B cell (primary cell): ENCODE measurements around the gene TLK1. TPM values are rescaled to one million over a fixed set of nuclear protein-coding genes. Genes with fewer than 3 reads are reported as not detected.

Source experiments
- ATAC-seq: fragments of 200-7000 bp; cut with Tn5 transposase; one replicate; pipeline ENCODE4 v1.10.0; 2021; ENCODE audit warnings: low read depth, mild to moderate bottlenecking, moderate number of reproducible peaks, moderate library complexity
- CTCF ChIA-PET: fragments of 350-600 bp; sonication (Branson Sonifier 250); formaldehyde crosslinking; loops from one replicate; lab custom pipeline; 2021; ENCODE audit warnings: antibody characterized with exemption, inconsistent platforms; lab: Charles Lee
- POLR2A ChIA-PET: fragments of 350-600 bp; sonication (Branson Sonifier 250); formaldehyde crosslinking; loops from one replicate; lab custom pipeline; 2021; ENCODE audit warnings: antibody characterized with exemption; lab: Charles Lee
- DNase-seq: peaks from one replicate; pipeline ENCODE4 v3.0.0; 2013
- H2AFZ ChIP-seq: 2 replicates; pipeline ENCODE4 v1.6.1; 2012; ENCODE audit warnings: mild to moderate bottlenecking, low read depth, low read length; ENCODE audit not compliant: insufficient read depth, poor library complexity, severe bottlenecking
- H3K27ac ChIP-seq, 2 donors: 1 replicate in 1 of 2; 2 replicates in 1 of 2; pipeline ENCODE4 v1.5.1; 2012 to 2013; ENCODE audit warnings: low read length in 2 of 2, mild to moderate bottlenecking in 2 of 2, moderate library complexity in 1 of 2
- H3K27me3 ChIP-seq, 4 experiments: fragments of 200-600 bp in 1 of 4; sonication (generic) in 1 of 4; replicated peaks in 1 of 4; 1 replicate in 2 of 4; 2 replicates in 2 of 4; pipeline versions ENCODE4 v1.6.1 to v1.7.0; 2013 to 2016; ENCODE audit warnings: low read length in 3 of 4, mild to moderate bottlenecking in 2 of 4, mixed read lengths in 1 of 4, moderate library complexity in 1 of 4; ENCODE audit not compliant: insufficient read depth in 4 of 4, control insufficient read depth in 3 of 4; ENCODE audit errors: control extremely low read depth in 1 of 4
- H3K36me3 ChIP-seq, 2 experiments: replicated peaks in 1 of 2; 1 replicate in 1 of 2; 2 replicates in 1 of 2; pipeline versions ENCODE4 v1.6.1 to v1.7.1; 2013; ENCODE audit warnings: low read length in 1 of 2; ENCODE audit not compliant: insufficient read depth in 2 of 2, control insufficient read depth in 1 of 2; ENCODE audit errors: control extremely low read depth in 1 of 2, extremely low read depth in 1 of 2
- H3K4me1 ChIP-seq, 2 donors: fragments of 200-600 bp in 1 of 2; sonication (generic) in 1 of 2; 1 replicate in 1 of 2; 2 replicates in 1 of 2; pipeline versions ENCODE4 v1.5.1 to v1.6.1; 2013 to 2017; ENCODE audit warnings: low read length in 2 of 2; ENCODE audit not compliant: control insufficient read depth in 2 of 2, insufficient read depth in 2 of 2
- H3K4me2 ChIP-seq: replicated peaks from 2 replicates; pipeline ENCODE3; 2012; ENCODE audit warnings: mild to moderate bottlenecking, low read depth, low read length; ENCODE audit not compliant: poor library complexity, severe bottlenecking
- H3K4me3 ChIP-seq, 5 experiments: fragments of 200-600 bp in 1 of 5; sonication (generic) in 1 of 5; 1 replicate in 3 of 5; 2 replicates in 2 of 5; pipeline versions ENCODE4 v1.5.1 to v1.7.0; 2011 to 2016; ENCODE audit warnings: low read length in 4 of 5, mild to moderate bottlenecking in 4 of 5, low read depth in 2 of 5, control low read depth in 1 of 5, moderate library complexity in 1 of 5; ENCODE audit not compliant: insufficient read depth in 1 of 5; ENCODE audit errors: control extremely low read depth in 1 of 5, extremely low read depth in 1 of 5
- H3K79me2 ChIP-seq: fragments of 200-600 bp; sonication (generic); one replicate; pipeline ENCODE4 v1.6.0; 2016; ENCODE audit warnings: low read length; ENCODE audit not compliant: control insufficient read depth, insufficient read depth
- H3K9ac ChIP-seq: fragments of 200-600 bp; sonication (generic); 2 replicates; pipeline ENCODE4 v1.6.1; 2017; ENCODE audit warnings: mild to moderate bottlenecking, low read length, moderate library complexity
- H3K9me3 ChIP-seq, 3 donors: one replicate each; pipeline versions ENCODE4 v1.6.1 to v1.7.1; 2013; ENCODE audit warnings: low read length in 2 of 3; ENCODE audit not compliant: control insufficient read depth in 2 of 3, insufficient read depth in 1 of 3; ENCODE audit errors: control extremely low read depth in 1 of 3
- H4K20me1 ChIP-seq: 2 replicates; pipeline ENCODE4 v1.6.0; 2012; ENCODE audit warnings: mild to moderate bottlenecking, low read length; ENCODE audit not compliant: insufficient read depth, control insufficient read depth, poor library complexity, severe bottlenecking
- H3K27ac Mint-ChIP-seq: one replicate; pipeline ENCODE4 v1.8.0; 2021; ENCODE audit warnings: mixed read lengths
- H3K27me3 Mint-ChIP-seq: one replicate; pipeline ENCODE4 v1.8.0; 2021; ENCODE audit warnings: mixed read lengths
- H3K4me1 Mint-ChIP-seq: one replicate; pipeline ENCODE4 v1.8.0; 2021; ENCODE audit warnings: mixed read lengths
- H3K4me3 Mint-ChIP-seq: one replicate; pipeline ENCODE4 v1.8.0; 2021; ENCODE audit warnings: mixed read lengths
- H3K9me3 Mint-ChIP-seq: one replicate; pipeline ENCODE4 v1.8.0; 2022; ENCODE audit warnings: mixed read lengths; ENCODE audit not compliant: insufficient read depth
- CTCF ChIP-seq: fragments of 200-600 bp; IDR thresholded peaks from one replicate; pipeline ENCODE4 v1.8.0; 2022; ENCODE audit warnings: antibody characterized with exemption, mild to moderate bottlenecking
- EZH2 ChIP-seq: IDR thresholded peaks from 2 replicates; pipeline ENCODE4 v1.6.1; 2012; ENCODE audit warnings: borderline replicate concordance, low read depth, mild to moderate bottlenecking, moderate library complexity, low read length; ENCODE audit not compliant: insufficient read depth, poor library complexity, severe bottlenecking
- WGBS: methylation state at CpG from one replicate; pipeline ENCODE4 v1.1.5; 2013; ENCODE audit warnings: missing lambda C conversion rate; ENCODE audit not compliant: insufficient coverage; 5-methylcytosine and 5-hydroxymethylcytosine counted together
- intact Hi-C: fragments of 100-400 bp; cut with micrococcal nuclease; formaldehyde crosslinking; loops from one replicate; pipeline ENCODE4 v1.10.0; 2022
- polyA plus RNA-seq: library from polyadenylated mRNA; depleted of rRNA; stranded (reverse); fragments of >200 nt; gene quantifications from 2 replicates; pipeline ENCODE4 v1.2.3, GENCODE V29; 2012
- total RNA-seq, 2 donors: library from RNA; stranded (reverse); fragments of 120-200 nt in 1 of 2; gene quantifications; 1 replicate in 1 of 2; 2 replicates in 1 of 2; pipeline versions ENCODE4 v1.2.3 to v1.2.4, GENCODE V29; 2013 to 2022

The TLK1 gene
- total and polyA plus RNA-seq, 2 donors (not counting 1 experiment from before 2014, with no cell fraction given): 13.8 to 186 TPM

DNA sequence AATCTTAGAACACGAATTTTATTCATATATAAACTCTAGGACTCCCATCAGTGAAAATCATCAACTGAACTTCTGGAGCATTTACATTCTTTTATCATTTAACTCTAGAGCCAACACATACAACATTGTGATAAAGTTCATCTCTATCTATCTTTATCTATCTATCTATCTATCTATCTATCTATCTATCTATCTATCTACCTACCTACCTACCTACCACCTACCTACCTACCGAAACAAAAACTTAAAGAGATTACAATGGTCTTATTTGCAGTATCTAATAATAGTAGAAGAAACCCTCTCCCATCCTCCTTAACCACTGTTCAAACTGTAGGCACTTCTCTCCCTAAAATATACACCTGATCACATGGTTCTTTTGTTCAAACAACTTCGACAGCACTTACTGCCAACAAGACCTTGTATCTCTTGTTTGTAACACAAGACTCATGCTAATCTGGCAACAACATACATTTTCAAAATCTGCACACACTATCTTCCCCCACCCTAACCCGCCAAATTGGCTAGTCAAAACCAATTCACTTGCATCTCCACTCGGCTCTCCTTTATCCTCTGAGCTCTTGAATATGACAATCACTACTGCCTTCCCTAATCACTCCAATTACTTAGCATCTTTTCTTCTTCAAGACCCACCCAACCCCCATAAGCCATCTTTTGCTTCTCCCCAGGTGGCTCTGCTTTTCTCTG lies 162.6 kb downstream of the TLK1 start:
- H3K4me1 Mint-ChIP-seq: no peaks in the 10 kb centered on the region
- Histone ChIP-seq H3K4me3 (no peak overlapping the region), H3K27me3 (no peaks in the 10 kb centered on the region), H3K27ac (no peak overlapping the region), H3K79me2 (no peaks in the 10 kb centered on the region), H3K4me1 (no peaks in the 10 kb centered on the region), H3K9ac (no peak overlapping the region), H3K36me3 (peaks cover 0 to 62% of the 10 kb centered on the region in 2 experiments), H3K9me3 (peaks cover 0 to 5% (median 0%) of the 10 kb centered on the region in 3 donors), H3K4me2 (no peak overlapping the region), H4K20me1 (no peaks in the 10 kb centered on the region), H2AFZ (no peak overlapping the region)
- H3K27me3 Mint-ChIP-seq: no peaks in the 10 kb centered on the region
- TF ChIP-seq EZH2: no peak
- TF ChIP-seq CTCF: no peak
- no peaks in the 10 kb centered on the region for H3K9me3 Mint-ChIP-seq
- no peak for ATAC-seq
- CTCF ChIA-PET: no interaction called here
- intact Hi-C loops: no loop called here
- 100% methylated on average over 4 of the region's 5 CpGs for whole genome bisulfite sequencing
- no peak overlapping the region for H3K27ac Mint-ChIP-seq
- no peak overlapping the region for H3K4me3 Mint-ChIP-seq
- POLR2A ChIA-PET: interaction anchor here (0.5 kb wide), 1 partner anchor 339 kb away, joined by 4 read pairs; no protein-coding TSS in a partner anchor
- no peak for DNase-seq

DNA sequence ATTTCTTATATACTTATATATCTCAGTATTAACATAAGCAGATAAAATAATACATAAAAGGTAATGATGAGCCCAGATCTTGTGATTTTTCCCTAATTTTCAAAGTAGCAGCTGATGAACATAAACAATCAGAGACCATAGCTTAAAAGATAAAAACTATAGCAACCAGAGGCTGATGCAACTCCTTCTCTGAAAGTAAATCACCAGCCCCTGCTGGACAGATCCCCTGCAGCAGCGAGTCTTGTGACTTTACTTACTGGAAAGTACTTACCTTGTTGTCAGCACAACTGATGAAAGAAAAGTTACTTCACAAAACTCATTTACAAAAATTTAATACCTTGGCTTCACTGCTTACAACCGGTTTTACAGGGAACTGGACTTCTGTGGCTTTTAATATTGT lies 164.4 kb downstream of the TLK1 start:
- H3K9me3 Mint-ChIP-seq: no peaks in the 10 kb centered on the region
- DNase-seq (no peak), ATAC-seq (no peak)
- H3K4me3 ChIP-seq: no peak overlapping the region
- TF ChIP-seq CTCF (no peak), EZH2 (no peak)
- H4K20me1 ChIP-seq: no peaks in the 10 kb centered on the region
- no peak overlapping the region for H3K27ac Mint-ChIP-seq
- H3K9ac ChIP-seq: no peak overlapping the region
- no peaks in the 10 kb centered on the region for H3K27me3 Mint-ChIP-seq
- peaks cover 1 to 74% of the 10 kb centered on the region in 2 experiments for H3K36me3 ChIP-seq
- H3K27ac ChIP-seq: no peak overlapping the region
- intact Hi-C loops: no loop called here
- no peaks in the 10 kb centered on the region for H3K27me3 ChIP-seq
- ChIA-PET CTCF (interaction anchor here (1.1 kb wide), 1 partner anchor 438 kb away, joined by 3 read pairs; the partner anchor contains the start of genes DCAF17 and METTL8), POLR2A (no interaction called here)
- H3K4me2 ChIP-seq: no peak overlapping the region
- 100% methylated on average over 1 of the region's 2 CpGs for WGBS
- H3K4me1 Mint-ChIP-seq: no peaks in the 10 kb centered on the region
- no peaks in the 10 kb centered on the region for H3K4me1 ChIP-seq
- no peak overlapping the region for H3K4me3 Mint-ChIP-seq
- no peaks in the 10 kb centered on the region for H3K9me3 ChIP-seq
- H2AFZ ChIP-seq: no peak overlapping the region
- H3K79me2 ChIP-seq: no peaks in the 10 kb centered on the region
